SKM-1 treated with dmso at 0.1 percent for 144 hours (cell line): ENCODE measurements around the gene COX4I2.

Experiments used
- DNase-seq: peaks from one replicate; lab custom pipeline; 2025; ENCODE audit not compliant: unreplicated experiment; lab: John Stamatoyannopoulos, UW

The COX4I2 gene

DNA sequence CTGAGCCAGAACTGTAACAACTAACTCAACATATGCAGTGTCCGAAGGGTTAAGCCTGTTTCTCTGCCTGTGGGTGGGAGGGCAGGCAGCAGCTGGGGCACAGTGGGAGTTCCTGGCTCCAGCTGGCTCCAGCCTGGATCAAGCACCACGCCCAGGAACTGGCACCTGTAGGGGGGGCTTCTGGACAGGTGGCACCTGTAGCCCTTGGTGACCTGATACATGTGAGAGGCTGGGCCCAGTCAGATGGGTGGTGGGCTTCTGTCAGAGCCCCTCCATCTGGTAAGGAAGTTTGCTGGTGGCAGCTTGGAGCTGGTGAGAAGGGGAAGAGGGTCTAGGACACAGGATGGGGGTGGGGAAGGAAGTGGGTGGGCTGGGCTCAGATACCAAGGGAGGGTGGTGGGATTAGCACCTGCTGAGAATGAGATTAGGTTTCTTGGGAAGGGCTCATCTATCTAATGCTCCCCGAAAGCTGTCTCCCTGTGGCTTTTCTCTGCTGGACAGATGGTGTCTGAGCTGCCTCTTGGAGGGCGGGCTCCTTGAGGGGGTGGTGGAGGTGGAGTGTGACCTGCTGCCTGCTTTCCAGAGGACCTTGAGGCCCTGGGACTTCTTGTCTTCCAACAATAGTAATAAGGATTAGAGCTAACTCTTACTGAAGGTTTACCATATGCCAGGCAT lies 56.4 kb downstream of the COX4I2 start:
- DNase-seq, result no peak
